Fibroblast of skin of back (primary cell): ENCODE results near the gene ST3GAL6. TPM values are rescaled to one million over a fixed set of nuclear protein-coding genes. Genes with fewer than 3 reads are reported as not detected.

ENCODE experiments used
- DNase-seq: peaks from one replicate; pipeline ENCODE4 v3.0.0-alpha.2; 2013
- polyA plus RNA-seq, 2 experiments: library from polyadenylated mRNA; unstranded; fragments of 120-200 nt; gene quantifications; one replicate each; pipeline ENCODE4 v1.2.1, GENCODE V29; 2013; ENCODE audit not compliant: insufficient read length in 2 of 2

Gene ST3GAL6
- 0.97 TPM for polyA plus RNA-seq (2013, experiment 1 of 2; ENCODE audit: insufficient read length)
- polyA plus RNA-seq (2013, experiment 2 of 2; ENCODE audit: insufficient read length): 0.79 TPM

- DNase-seq: no peak
Observed at GRCh38 chr3:98763076-98763475, at the start of gene ST3GAL6. ST3GAL6 (plus strand) TSS chr3:98763340; CDS start chr3:98768441, 5,101 bp downstream.

GRCh38 chr3:98713984-98714383, 49.2 kb upstream of the ST3GAL6 start:
- no peak for DNase-seq

- no peak for DNase-seq
Observed at GRCh38 chr3:98717584-98717983, 45.6 kb upstream of the ST3GAL6 start.

- DNase-seq: no peak
Observed at GRCh38 chr3:98718730-98719129, 44.4 kb upstream of the ST3GAL6 start.

GRCh38 chr3:98721776-98722175, 41.4 kb upstream of the ST3GAL6 start:
- no peak for DNase-seq

GRCh38 chr3:98722389-98722788, 40.8 kb upstream of the ST3GAL6 start:
- no peak for DNase-seq

- DNase-seq: no peak
Observed at GRCh38 chr3:98725352-98725751, 37.8 kb upstream of the ST3GAL6 start.

- DNase-seq: peak; percentile 47
Observed at GRCh38 chr3:98726084-98726483, 37.1 kb upstream of the ST3GAL6 start.

- DNase-seq: no peak
Observed at GRCh38 chr3:98727638-98728037, 35.5 kb upstream of the ST3GAL6 start.

- no peak for DNase-seq
Observed at GRCh38 chr3:98728672-98729071, 34.5 kb upstream of the ST3GAL6 start.

- peak; percentile 44 for DNase-seq
Observed at GRCh38 chr3:98730338-98730737, 32.8 kb upstream of the ST3GAL6 start.

GRCh38 chr3:98730886-98731537, 32.1 kb upstream of the ST3GAL6 start:
- DNase-seq: no peak

- DNase-seq: peak; percentile 20
Observed at GRCh38 chr3:98731720-98732285, 31.3 kb upstream of the ST3GAL6 start.

GRCh38 chr3:98732286-98733052, 30.7 kb upstream of the ST3GAL6 start:
- DNase-seq: peak; percentile 36

GRCh38 chr3:98733053-98733811, 29.9 kb upstream of the ST3GAL6 start:
- DNase-seq: peak; percentile 24

- DNase-seq: no peak
Observed at GRCh38 chr3:98733812-98734281, 29.3 kb upstream of the ST3GAL6 start.

GRCh38 chr3:98734306-98734705, 28.8 kb upstream of the ST3GAL6 start:
- DNase-seq: no peak

GRCh38 chr3:98734735-98735134, 28.4 kb upstream of the ST3GAL6 start:
- peak; percentile 19 for DNase-seq

- DNase-seq: no peak
Observed at GRCh38 chr3:98735296-98735695, 27.8 kb upstream of the ST3GAL6 start.

GRCh38 chr3:98735761-98736269, 27.3 kb upstream of the ST3GAL6 start:
- no peak for DNase-seq

- no peak for DNase-seq
Observed at GRCh38 chr3:98737301-98737700, 25.8 kb upstream of the ST3GAL6 start.

GRCh38 chr3:98739266-98739665, 23.9 kb upstream of the ST3GAL6 start:
- no peak for DNase-seq
